K562 (cell line): Measurements from ENCODE around the gene PUM2. TPM values are rescaled to one million over a fixed set of nuclear protein-coding genes. Genes with fewer than 3 reads are reported as not detected.

Source experiments
- ATAC-seq: fragments of 200-7000 bp; cut with Tn5 transposase; 3 replicates; pipeline ENCODE4 v1.9.1; 2020; ENCODE audit warnings: moderate library complexity
- BruUV-seq: library from RNA; stranded (reverse); fragments of 400-500 nt; replicated peaks from 2 replicates; lab custom pipeline; 2021; lab: Mats Ljungman, UMichigan
- CTCF ChIA-PET: fragments of 300-600 bp; formaldehyde crosslinking; extraction: SDS; loops from one replicate; lab custom pipeline; 2021; ENCODE audit warnings: low intra/inter-chr PET ratio; lab: Yijun Ruan, JAX
- POLR2A ChIA-PET: fragments of 300-600, 350-650 bp; sonication (Branson Sonifier 250); formaldehyde crosslinking; extraction: SDS; loops from one replicate; lab custom pipeline; 2021; ENCODE audit warnings: antibody characterized with exemption, inconsistent platforms; lab: Yijun Ruan, JAX
- DNase-seq, 4 experiments: peaks; one replicate each; pipeline versions ENCODE4 v3.0.0 to v3.0.0-alpha.2; 2011 to 2018; ENCODE audit warnings: low spot score in 3 of 4, mixed read lengths in 3 of 4; ENCODE audit errors: extremely low read depth in 1 of 4
- FAIRE-seq: peaks from 2 replicates; lab custom pipeline; 2011; peaks lifted over from hg19 to GRCh38; lab: Jason Lieb, UNC
- H2AFZ ChIP-seq: 2 replicates; pipeline ENCODE4 v1.6.0; 2011; ENCODE audit warnings: low read depth, low read length, control low read depth, inconsistent platforms
- H3K27ac ChIP-seq: fragments of 200-600 bp; 3 replicates; pipeline ENCODE4 v1.8.0; 2011; ENCODE audit warnings: low read depth, mild to moderate bottlenecking, control low read depth, inconsistent platforms, low read length, moderate library complexity, mixed read lengths; ENCODE audit errors: extremely low read depth
- H3K27me3 ChIP-seq, 2 experiments: fragments of 300-600 bp in 1 of 2; 2 replicates in 1 of 2; 3 replicates in 1 of 2; pipeline versions ENCODE4 v1.6.0 to v1.8.0; 2011; ENCODE audit warnings: inconsistent platforms in 2 of 2, low read length in 2 of 2, mild to moderate bottlenecking in 1 of 2, mixed read lengths in 1 of 2, moderate library complexity in 1 of 2; ENCODE audit not compliant: control insufficient read depth in 2 of 2, insufficient read depth in 2 of 2
- H3K36me3 ChIP-seq: fragments of 300-600 bp; 3 replicates; pipeline ENCODE4 v1.8.0; 2011; ENCODE audit warnings: mild to moderate bottlenecking, low read length, inconsistent platforms; ENCODE audit not compliant: control insufficient read depth, insufficient read depth
- H3K4me1 ChIP-seq, 2 experiments: fragments of 200-600 bp in 1 of 2; replicated peaks in 1 of 2; 2 replicates in 1 of 2; 3 replicates in 1 of 2; pipeline versions ENCODE4 v1.5.1 to v1.8.0; 2011; ENCODE audit warnings: inconsistent platforms in 2 of 2, low read length in 2 of 2, mild to moderate bottlenecking in 1 of 2, mixed read lengths in 1 of 2, moderate library complexity in 1 of 2; ENCODE audit not compliant: control insufficient read depth in 2 of 2, insufficient read depth in 2 of 2
- H3K4me2 ChIP-seq: 2 replicates; pipeline ENCODE4 v1.6.1; 2011; ENCODE audit warnings: low read length, control low read depth, inconsistent platforms, mixed read lengths; ENCODE audit not compliant: insufficient read depth
- H3K4me3 ChIP-seq: fragments of 200-600 bp; sonication (generic), shearing (Covaris generic); 2 replicates; pipeline ENCODE4 v1.5.1; 2016; ENCODE audit warnings: control low read depth, inconsistent platforms
- H3K79me2 ChIP-seq: fragments of 200-600 bp; 3 replicates; pipeline ENCODE4 v1.8.0; 2011; ENCODE audit warnings: low read length, inconsistent platforms; ENCODE audit not compliant: control insufficient read depth, insufficient read depth
- H3K9ac ChIP-seq, 2 experiments: 2 replicates each; pipeline versions ENCODE4 v1.6.0 to v1.6.1; 2011; ENCODE audit warnings: low read depth in 2 of 2, low read length in 2 of 2, control low read depth in 1 of 2, inconsistent platforms in 1 of 2, mild to moderate bottlenecking in 1 of 2, mixed read lengths in 1 of 2; ENCODE audit not compliant: insufficient read depth in 1 of 2
- H3K9me1 ChIP-seq: one replicate; pipeline ENCODE4 v1.6.0; 2011; ENCODE audit warnings: inconsistent platforms, mild to moderate bottlenecking, low read length, moderate library complexity; ENCODE audit not compliant: control insufficient read depth, insufficient read depth
- H3K9me3 ChIP-seq: replicated peaks from 2 replicates; pipeline ENCODE4 v1.5.1; 2011; ENCODE audit warnings: low read depth, low read length, inconsistent platforms; ENCODE audit not compliant: control insufficient read depth, insufficient read depth
- H4K20me1 ChIP-seq: replicated peaks from 2 replicates; pipeline ENCODE4 v1.6.1; 2011; ENCODE audit warnings: low read length, inconsistent platforms, mixed read lengths; ENCODE audit not compliant: control insufficient read depth, insufficient read depth
- BCOR ChIP-seq: fragments of 450-650 bp; IDR thresholded peaks from 2 replicates; pipeline ENCODE4 v1.6.1; 2016
- C11orf30 ChIP-seq: fragments of 450-650 bp; IDR thresholded peaks from 2 replicates; pipeline ENCODE4 v1.6.1; 2016; ENCODE audit warnings: low read depth, mild to moderate bottlenecking
- DACH1 ChIP-seq: fragments of 450-650 bp; IDR thresholded peaks from 2 replicates; pipeline ENCODE4 v1.6.1; 2018; ENCODE audit not compliant: partially characterized antibody
- GTF2E2 ChIP-seq: fragments of 200-800 bp; sonication (Bioruptor generic); IDR thresholded peaks from 2 replicates; pipeline ENCODE4 v1.6.1; 2016; ENCODE audit warnings: missing genetic modification characterization, missing compliant biosample characterization
- MLLT1 ChIP-seq, 2 experiments: fragments of 450-650 bp; IDR thresholded peaks; 2 replicates each; pipeline ENCODE4 v1.6.1; 2016
- NR2C2 ChIP-seq, 2 experiments: fragments of 200-800 bp in 1 of 2; sonication (Bioruptor generic) in 1 of 2; sonication (generic) in 1 of 2; formaldehyde crosslinking in 1 of 2; IDR thresholded peaks; 2 replicates each; pipeline versions ENCODE4 v1.6.1 to v1.8.0; 2016 to 2022; ENCODE audit warnings: mild to moderate bottlenecking in 1 of 2, missing compliant biosample characterization in 1 of 2, missing genetic modification characterization in 1 of 2, missing genetic modification reagents in 1 of 2
- POLR2AphosphoS5 ChIP-seq: IDR thresholded peaks from 2 replicates; pipeline ENCODE4 v1.6.1; 2011; ENCODE audit warnings: mild to moderate bottlenecking, low read depth, low read length, moderate library complexity; ENCODE audit not compliant: control insufficient read depth, insufficient read depth
- RNF219 ChIP-seq: fragments of 250-450 bp; sonication (Bioruptor Pico); IDR thresholded peaks from 2 replicates; pipeline ENCODE4 v1.5.0; 2022; ENCODE audit warnings: mild to moderate bottlenecking
- TAF7 ChIP-seq: fragments of 450-650 bp; IDR thresholded peaks from 2 replicates; pipeline ENCODE4 v1.6.1; 2016; ENCODE audit warnings: missing genetic modification characterization, missing compliant biosample characterization
- XRCC5 ChIP-seq: fragments of 200-400 bp; formaldehyde crosslinking; IDR thresholded peaks from 2 replicates; pipeline ENCODE4 v1.6.1; 2017; ENCODE audit warnings: low read depth, mild to moderate bottlenecking, low read length
- ZBTB12 ChIP-seq: fragments of 250-450 bp; sonication (Bioruptor Pico); IDR thresholded peaks from 2 replicates; pipeline ENCODE4 v1.4.0; 2020
- ZBTB34 ChIP-seq: fragments of 250-450 bp; sonication (Bioruptor Pico); IDR thresholded peaks from 2 replicates; pipeline ENCODE4 v1.8.0; 2021; ENCODE audit warnings: mild to moderate bottlenecking, moderate library complexity
- ZFPM2 ChIP-seq: fragments of 250-450 bp; sonication (Bioruptor Pico); IDR thresholded peaks from 2 replicates; pipeline ENCODE4 v1.5.1; 2022; ENCODE audit warnings: mild to moderate bottlenecking
- ZNF280A ChIP-seq: fragments of 450-650 bp; IDR thresholded peaks from 2 replicates; pipeline ENCODE4 v1.6.1; 2018; ENCODE audit warnings: mild to moderate bottlenecking, low read depth; ENCODE audit not compliant: partially characterized antibody
- in situ Hi-C: fragments of 300-500 bp; cut with MboI; formaldehyde crosslinking; loops from 4 replicates; pipeline ENCODE4 v1.15.0; 2018; ENCODE audit warnings: inconsistent platforms, mixed read lengths
- intact Hi-C: fragments of 100-400 bp; cut with micrococcal nuclease; formaldehyde crosslinking; loops from 2 replicates; pipeline ENCODE4 v1.14.2; 2022
- polyA plus RNA-seq, 8 experiments: library from polyadenylated mRNA; depleted of rRNA in 4 of 8; stranded (reverse) in 5 of 8; unstranded in 3 of 8; fragments of >200 nt; fragmentation: Nextera tagmentation in 2 of 8; fragmentation: Illumina TruSeq in 1 of 8; extraction: Ambion mirVana in 2 of 8; extraction: Trizol in 1 of 8; gene quantifications; 2 replicates each; pipeline versions ENCODE4 v1.2.1 to v1.2.3, GENCODE V29; 2011 to 2014; ENCODE audit warnings: inconsistent platforms in 1 of 8, missing spikeins in 1 of 8
- total RNA-seq, 7 experiments: library from RNA; depleted of rRNA in 6 of 7; stranded (reverse); fragments of >200 nt in 6 of 7; fragmentation: Illumina TruSeq in 2 of 7; extraction: Trizol in 2 of 7; gene quantifications; 2 replicates each; pipeline versions ENCODE4 v1.2.1 to v1.2.3, GENCODE V29; 2011 to 2021; ENCODE audit warnings: low replicate concordance in 1 of 7

PUM2 gene
- total and polyA plus RNA-seq, 9 of the 15 experiments (the other 6 are each of a cell fraction or from before 2014, with no cell fraction given) = 13.4 to 61.9 (median 28.3) TPM

GRCh38 chr2:20309001-20309400, 41.6 kb downstream of the PUM2 start (continued):
- TF ChIP-seq ZBTB12 (CRISPR knock-in tag) (no peak), DACH1 (no peak), MLLT1 (IDR thresholded peaks at IDR 0.05) (no peak), GTF2E2 (tag) (no peak), BCOR (no peak)

DNA sequence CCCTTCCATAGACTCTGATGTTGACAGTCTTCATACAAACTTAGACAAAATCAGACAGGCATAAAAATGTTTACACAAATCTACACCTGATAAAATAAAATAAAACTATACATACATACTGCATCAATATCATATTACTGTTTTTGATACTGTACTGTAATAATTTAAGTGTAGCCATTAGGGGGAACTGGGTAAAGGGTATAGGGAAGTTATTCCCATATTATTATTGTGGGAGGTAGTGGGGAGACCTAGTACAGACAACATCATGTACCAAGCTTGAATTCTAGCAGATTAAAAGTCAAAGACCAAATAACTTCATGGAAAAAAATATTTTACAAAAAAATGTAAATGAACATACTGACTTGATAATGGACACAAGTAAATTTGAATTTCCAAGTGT, 43.3 kb downstream of the PUM2 start:
- POLR2A ChIA-PET = interaction anchor here (0.8 kb wide), 1 partner anchor 10 kb away, joined by 3 read pairs; no protein-coding TSS in a partner anchor
- H3K4me1 ChIP-seq = no peaks in the 10 kb centered on the region
- in situ Hi-C loops (no loop called here), intact Hi-C loops (no loop called here)
- no peaks in the 10 kb centered on the region for H3K9me1 ChIP-seq
- no peaks in the 10 kb centered on the region for H4K20me1 ChIP-seq
- H3K27ac ChIP-seq = no peak overlapping the region
- peaks cover 25% of the 10 kb centered on the region for H3K79me2 ChIP-seq
- no peak for DNase-seq
- no peak overlapping the region for H3K4me3 ChIP-seq
- BruUV-seq = no TSS peak
- no peak overlapping the region for H3K9ac ChIP-seq
- H3K9me3 ChIP-seq = no peaks in the 10 kb centered on the region
- CTCF ChIA-PET = no interaction called here
- no peak for FAIRE-seq
- ATAC-seq = no peak
- no peak overlapping the region for H2AFZ ChIP-seq
- peaks cover 96% of the 10 kb centered on the region for H3K36me3 ChIP-seq
- H3K4me2 ChIP-seq = no peak overlapping the region
- H3K27me3 ChIP-seq = no peaks in the 10 kb centered on the region
- no peak for TF ChIP-seq C11orf30
- TF ChIP-seq ZBTB34 (CRISPR knock-in tag) = no peak
- TF ChIP-seq XRCC5 = no peak
- no peak for TF ChIP-seq ZNF280A
- TF ChIP-seq NR2C2 (CRISPR knock-in tag; IDR thresholded peaks at IDR 0.05) = no peak
- TF ChIP-seq NR2C2 (tag; IDR thresholded peaks at IDR 0.05) = no peak
- no peak for TF ChIP-seq TAF7
- no peak for TF ChIP-seq POLR2AphosphoS5
- TF ChIP-seq ZFPM2 (CRISPR knock-in tag) = no peak
- TF ChIP-seq RNF219 (CRISPR knock-in tag) = no peak
